Fibroblast of lung (primary cell): ENCODE measurements around the gene KMT2C.

Source experiments
- EZH2 ChIP-seq: IDR thresholded peaks from 2 replicates; pipeline ENCODE4 v1.5.1; 2012; ENCODE audit warnings: low read length, control low read depth, mild to moderate bottlenecking; ENCODE audit errors: missing control alignments
- TF ChIP-seq, protein P1 (sequence below), 2 donors: IDR thresholded peaks in 1 of 2; conservative IDR thresholded peaks in 1 of 2; 1 replicate in 1 of 2; 2 replicates in 1 of 2; pipeline ENCODE4 v1.5.1; 2011 to 2012; ENCODE audit warnings: low read length in 2 of 2, control low read depth in 1 of 2, inconsistent platforms in 1 of 2, low read depth in 1 of 2, mild to moderate bottlenecking in 1 of 2

GRCh38 chr7:152442330-152442835 is 6.6 kb upstream of the KMT2C start:
- TF ChIP-seq, protein P1, sequence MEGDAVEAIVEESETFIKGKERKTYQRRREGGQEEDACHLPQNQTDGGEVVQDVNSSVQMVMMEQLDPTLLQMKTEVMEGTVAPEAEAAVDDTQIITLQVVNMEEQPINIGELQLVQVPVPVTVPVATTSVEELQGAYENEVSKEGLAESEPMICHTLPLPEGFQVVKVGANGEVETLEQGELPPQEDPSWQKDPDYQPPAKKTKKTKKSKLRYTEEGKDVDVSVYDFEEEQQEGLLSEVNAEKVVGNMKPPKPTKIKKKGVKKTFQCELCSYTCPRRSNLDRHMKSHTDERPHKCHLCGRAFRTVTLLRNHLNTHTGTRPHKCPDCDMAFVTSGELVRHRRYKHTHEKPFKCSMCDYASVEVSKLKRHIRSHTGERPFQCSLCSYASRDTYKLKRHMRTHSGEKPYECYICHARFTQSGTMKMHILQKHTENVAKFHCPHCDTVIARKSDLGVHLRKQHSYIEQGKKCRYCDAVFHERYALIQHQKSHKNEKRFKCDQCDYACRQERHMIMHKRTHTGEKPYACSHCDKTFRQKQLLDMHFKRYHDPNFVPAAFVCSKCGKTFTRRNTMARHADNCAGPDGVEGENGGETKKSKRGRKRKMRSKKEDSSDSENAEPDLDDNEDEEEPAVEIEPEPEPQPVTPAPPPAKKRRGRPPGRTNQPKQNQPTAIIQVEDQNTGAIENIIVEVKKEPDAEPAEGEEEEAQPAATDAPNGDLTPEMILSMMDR (conservative IDR thresholded peaks at IDR 0.05 in 1 of 2, IDR thresholded peaks at IDR 0.05 in 1 of 2; ENCODE audit: low read depth in 1 of 2, low read length in 2 of 2) = no peak
- TF ChIP-seq EZH2 = no peak
